ENCODE data around the gene MORC3.

- TF ChIP-seq, protein P1, sequence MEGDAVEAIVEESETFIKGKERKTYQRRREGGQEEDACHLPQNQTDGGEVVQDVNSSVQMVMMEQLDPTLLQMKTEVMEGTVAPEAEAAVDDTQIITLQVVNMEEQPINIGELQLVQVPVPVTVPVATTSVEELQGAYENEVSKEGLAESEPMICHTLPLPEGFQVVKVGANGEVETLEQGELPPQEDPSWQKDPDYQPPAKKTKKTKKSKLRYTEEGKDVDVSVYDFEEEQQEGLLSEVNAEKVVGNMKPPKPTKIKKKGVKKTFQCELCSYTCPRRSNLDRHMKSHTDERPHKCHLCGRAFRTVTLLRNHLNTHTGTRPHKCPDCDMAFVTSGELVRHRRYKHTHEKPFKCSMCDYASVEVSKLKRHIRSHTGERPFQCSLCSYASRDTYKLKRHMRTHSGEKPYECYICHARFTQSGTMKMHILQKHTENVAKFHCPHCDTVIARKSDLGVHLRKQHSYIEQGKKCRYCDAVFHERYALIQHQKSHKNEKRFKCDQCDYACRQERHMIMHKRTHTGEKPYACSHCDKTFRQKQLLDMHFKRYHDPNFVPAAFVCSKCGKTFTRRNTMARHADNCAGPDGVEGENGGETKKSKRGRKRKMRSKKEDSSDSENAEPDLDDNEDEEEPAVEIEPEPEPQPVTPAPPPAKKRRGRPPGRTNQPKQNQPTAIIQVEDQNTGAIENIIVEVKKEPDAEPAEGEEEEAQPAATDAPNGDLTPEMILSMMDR (conservative IDR thresholded peaks at IDR 0.05; ENCODE audit: low read length), result no peak
- TF ChIP-seq EZH2phosphoT487 (IDR thresholded peaks at IDR 0.05; ENCODE audit: borderline replicate concordance, low read depth, low read length), result no peak
Measured at GRCh38 chr21:36359185-36359584, 39.2 kb downstream of the MORC3 start.

Data from OCI-LY7 (cell line).